Tibial artery (tissue), 4 donors: Measurements from ENCODE around the gene OR51V1.

Experiments
- DNase-seq, 2 donors: peaks; one replicate each; pipeline ENCODE4 v3.0.0-alpha.2; 2019
- H3K27ac ChIP-seq, 2 donors: fragments of 200-600 bp; sonication (generic) in 1 of 2; 1 replicate in 1 of 2; 2 replicates in 1 of 2; pipeline ENCODE4 v1.5.1; 2018 to 2019; ENCODE audit warnings: mild to moderate bottlenecking in 1 of 2
- H3K27me3 ChIP-seq, 2 donors: fragments of 200-600 bp; sonication (generic) in 1 of 2; one replicate each; pipeline versions ENCODE4 v1.5.1 to v1.6.0; 2016 to 2019
- H3K36me3 ChIP-seq, 3 donors: fragments of 200-600 bp; sonication (generic) in 2 of 3; one replicate each; pipeline ENCODE4 v1.5.1; 2016 to 2019; ENCODE audit warnings: mild to moderate bottlenecking in 2 of 3
- H3K4me1 ChIP-seq, 4 donors: fragments of 200-600 bp; sonication (generic) in 2 of 4; 1 replicate in 3 of 4; 2 replicates in 1 of 4; pipeline ENCODE4 v1.5.1; 2016 to 2019
- H3K4me3 ChIP-seq, 2 donors: fragments of 200-600 bp; sonication (generic) in 1 of 2; 1 replicate in 1 of 2; 2 replicates in 1 of 2; pipeline ENCODE4 v1.5.1; 2018 to 2019; ENCODE audit warnings: mild to moderate bottlenecking in 2 of 2
- H3K9me3 ChIP-seq, 3 donors: fragments of 200-600 bp; sonication (generic) in 1 of 3; one replicate each; pipeline ENCODE4 v1.5.1; 2016 to 2019
- CTCF ChIP-seq, 2 experiments: fragments of 200-600 bp in 1 of 2; fragments of 450-650 bp in 1 of 2; IDR thresholded peaks; one replicate each; pipeline ENCODE4 v1.5.1; 2017 to 2019; ENCODE audit warnings: antibody characterized with exemption in 2 of 2, mild to moderate bottlenecking in 1 of 2, moderate library complexity in 1 of 2
- intact Hi-C: fragments of 100-400 bp; cut with DNase I; formaldehyde crosslinking; loops from one replicate; pipeline ENCODE4 v1.15.0; 2023; ENCODE audit warnings: low total_unique reads

OR51V1 gene

GRCh38 chr11:5159806-5160205 lies 40.7 kb downstream of the OR51V1 start:
- no peak overlapping the region for H3K4me3 ChIP-seq
- no peaks in the 10 kb centered on the region for H3K9me3 ChIP-seq
- no peak for DNase-seq
- H3K27me3 ChIP-seq = no peaks in the 10 kb centered on the region
- H3K27ac ChIP-seq = no peak overlapping the region
- H3K36me3 ChIP-seq = no peaks in the 10 kb centered on the region
- TF ChIP-seq CTCF (IDR thresholded peaks at IDR 0.05) = no peak
- H3K4me1 ChIP-seq = no peaks in the 10 kb centered on the region
- intact Hi-C loops = no loop called here

- intact Hi-C loops = loop anchor here (1.0 kb wide), 1 partner anchor 29 kb away; no protein-coding TSS in a partner anchor
- TF ChIP-seq CTCF (IDR thresholded peaks at IDR 0.05) = no peak
Measured at GRCh38 chr11:5154657-5155056, 45.8 kb downstream of the OR51V1 start, which contains the start of gene OR52A1. Gene OR52A1, minus strand, starts transcription at chr11:5154757. Its CDS starts 2,388 bp downstream, at chr11:5152369.

GRCh38 chr11:5153574-5154431 lies 46.7 kb downstream of the OR51V1 start:
- H3K4me1 ChIP-seq = no peaks in the 10 kb centered on the region
- intact Hi-C loops = no loop called here

More at GRCh38 chr11:5154657-5155056, 45.8 kb downstream of the OR51V1 start, which contains the start of gene OR52A1:
- no peak within 1 kb of the TSS for H3K27ac ChIP-seq
- no peak within 1 kb of the TSS for H3K4me3 ChIP-seq
- no peaks in the 10 kb centered on the region for H3K4me1 ChIP-seq
- no peak for DNase-seq
- no peaks in the 10 kb centered on the region for H3K36me3 ChIP-seq
- H3K9me3 ChIP-seq = no peaks in the 10 kb centered on the region
- H3K27me3 ChIP-seq = no peaks in the 10 kb centered on the region

GRCh38 chr11:5151713-5152153 lies 48.7 kb downstream of the OR51V1 start:
- intact Hi-C loops = no loop called here
- DNase-seq = no peak
- TF ChIP-seq CTCF (IDR thresholded peaks at IDR 0.05) = no peak
- Histone ChIP-seq H3K36me3 (no peaks in the 10 kb centered on the region), H3K27ac (no peak overlapping the region), H3K9me3 (no peaks in the 10 kb centered on the region), H3K4me1 (no peaks in the 10 kb centered on the region), H3K27me3 (no peaks in the 10 kb centered on the region), H3K4me3 (no peak overlapping the region)

More at GRCh38 chr11:5153574-5154431, 46.7 kb downstream of the OR51V1 start:
- no peak overlapping the region for H3K4me3 ChIP-seq
- DNase-seq = no peak
- H3K9me3 ChIP-seq = no peaks in the 10 kb centered on the region
- no peak for TF ChIP-seq CTCF (IDR thresholded peaks at IDR 0.05)
- no peaks in the 10 kb centered on the region for H3K27me3 ChIP-seq
- H3K27ac ChIP-seq = no peak overlapping the region
- H3K36me3 ChIP-seq = no peaks in the 10 kb centered on the region
